ENCODE measurements around the gene GKAP1.
"Not testable (repeated sequence)": the region's sequence is repeated elsewhere in the genome, so short reads cannot be mapped to it uniquely, and the experiment has no call there.

Gene GKAP1

GRCh38 chr9:83817356-83818278 lies at the start of gene GKAP1:
TSS of gene GKAP1 (minus strand) at chr9:83817769. CDS start at chr9:83806517, 11,252 bp downstream.
- peak within 1 kb of the TSS; percentile 44 for H3K27ac ChIP-seq
- DNase-seq (ENCODE audit: low spot score) = peak; percentile 53
- POLR2A ChIA-PET (ENCODE audit: low non-redundant PET); CTCF ChIA-PET: not testable (repeated sequence)
- peak; percentile 13; the same call in 1 of the 2 replicates for TF ChIP-seq CTCF (conservative IDR thresholded peaks at IDR 0.05; ENCODE audit: low read depth)

GRCh38 chr9:83849895-83850294 lies 32.3 kb upstream of the GKAP1 start:
- H3K27ac ChIP-seq; DNase-seq (ENCODE audit: low spot score); POLR2A ChIA-PET (ENCODE audit: low non-redundant PET); CTCF ChIA-PET: not testable (repeated sequence)

GRCh38 chr9:83837070-83837643 lies 19.6 kb upstream of the GKAP1 start:
- H3K27ac ChIP-seq; DNase-seq (ENCODE audit: low spot score); POLR2A ChIA-PET (ENCODE audit: low non-redundant PET): not testable (repeated sequence)
- CTCF ChIA-PET = interaction anchor here (0.7 kb wide), 1 partner anchor 40 kb away, joined by 3 read pairs; no protein-coding TSS in a partner anchor
- peak; percentile 12; the same call in 1 of the 2 replicates for TF ChIP-seq CTCF (conservative IDR thresholded peaks at IDR 0.05; ENCODE audit: low read depth)

GRCh38 chr9:83830426-83831071 lies 13.0 kb upstream of the GKAP1 start:
- CTCF ChIA-PET; DNase-seq (ENCODE audit: low spot score); H3K27ac ChIP-seq; POLR2A ChIA-PET (ENCODE audit: low non-redundant PET): not testable (repeated sequence)

GRCh38 chr9:83824986-83825623 lies 7.5 kb upstream of the GKAP1 start:
- H3K27ac ChIP-seq; CTCF ChIA-PET; DNase-seq (ENCODE audit: low spot score); POLR2A ChIA-PET (ENCODE audit: low non-redundant PET): not testable (repeated sequence)

GRCh38 chr9:83817011-83817355 lies 586 bp downstream of the GKAP1 start:
- POLR2A ChIA-PET (ENCODE audit: low non-redundant PET); DNase-seq (ENCODE audit: low spot score); CTCF ChIA-PET: not testable (repeated sequence)
- peak overlapping the region; percentile 44; the same call in 1 of the 2 replicates for H3K27ac ChIP-seq

GRCh38 chr9:83815120-83815519 lies 2.4 kb downstream of the GKAP1 start:
- H3K27ac ChIP-seq; POLR2A ChIA-PET (ENCODE audit: low non-redundant PET); CTCF ChIA-PET; DNase-seq (ENCODE audit: low spot score): not testable (repeated sequence)

- POLR2A ChIA-PET (ENCODE audit: low non-redundant PET); DNase-seq (ENCODE audit: low spot score); CTCF ChIA-PET; H3K27ac ChIP-seq: not testable (repeated sequence)
These were observed 8.4 kb downstream of the GKAP1 start for GRCh38 chr9:83809213-83809612.

GRCh38 chr9:83804454-83804853 lies 13.1 kb downstream of the GKAP1 start:
- POLR2A ChIA-PET (ENCODE audit: low non-redundant PET); CTCF ChIA-PET; DNase-seq (ENCODE audit: low spot score); H3K27ac ChIP-seq: not testable (repeated sequence)

GRCh38 chr9:83803941-83804340 lies 13.6 kb downstream of the GKAP1 start:
- DNase-seq (ENCODE audit: low spot score); CTCF ChIA-PET; H3K27ac ChIP-seq; POLR2A ChIA-PET (ENCODE audit: low non-redundant PET): not testable (repeated sequence)
